ENCODE results near the gene CBFA2T3.
A peak's percentile ranks its signal among the peaks of the same experiment; 100 is the strongest.

The CBFA2T3 gene

GRCh38 chr16:88856122-88856827 lies 120.7 kb downstream of the CBFA2T3 start:
- TF ChIP-seq CTCF (conservative IDR thresholded peaks at IDR 0.05; ENCODE audit: low read length) (no peak), EZH2phosphoT487 (IDR thresholded peaks at IDR 0.05; ENCODE audit: borderline replicate concordance) (no peak)

GRCh38 chr16:88855736-88856121 lies 121.3 kb downstream of the CBFA2T3 start:
- H3K36me3 ChIP-seq (ENCODE audit: insufficient read depth, low read length): no peaks in the 10 kb centered on the region
- H3K79me2 ChIP-seq (ENCODE audit: insufficient read depth, low read length): no peaks in the 10 kb centered on the region
- H4K20me1 ChIP-seq (ENCODE audit: insufficient read depth, low read length, poor library complexity, severe bottlenecking): no peaks in the 10 kb centered on the region
- H3K9ac ChIP-seq (ENCODE audit: low read depth, low read length, poor library complexity, severe bottlenecking): no peak overlapping the region
- no peaks in the 10 kb centered on the region for H3K9me3 ChIP-seq (ENCODE audit: insufficient read depth, low read depth, low read length)
- H3K4me1 ChIP-seq (ENCODE audit: insufficient read depth, low read length, poor library complexity, severe bottlenecking): peaks cover 14% of the 10 kb centered on the region
- TF ChIP-seq CTCF (conservative IDR thresholded peaks at IDR 0.05; ENCODE audit: low read length) (no peak), EZH2phosphoT487 (IDR thresholded peaks at IDR 0.05; ENCODE audit: borderline replicate concordance) (no peak)
- H3K4me3 ChIP-seq (ENCODE audit: low read length, poor library complexity, severe bottlenecking): no peak overlapping the region
- H3K4me2 ChIP-seq (ENCODE audit: low read depth, low read length, poor library complexity, severe bottlenecking): peak overlapping the region; percentile 37
- no peaks in the 10 kb centered on the region for H3K9me2 ChIP-seq (replicated peaks; ENCODE audit: low read depth, low read length)
- H2AFZ ChIP-seq (ENCODE audit: low read length): no peak overlapping the region
- H3F3A ChIP-seq (ENCODE audit: low read depth): no peaks in the 10 kb centered on the region
- H3K27me3 ChIP-seq (ENCODE audit: insufficient read depth, low read length, poor library complexity, severe bottlenecking): no peaks in the 10 kb centered on the region

More at GRCh38 chr16:88856122-88856827, 120.7 kb downstream of the CBFA2T3 start:
- Histone ChIP-seq H4K20me1 (ENCODE audit: insufficient read depth, low read length, poor library complexity, severe bottlenecking) (no peaks in the 10 kb centered on the region), H3K79me2 (ENCODE audit: insufficient read depth, low read length) (no peaks in the 10 kb centered on the region), H3K9me3 (ENCODE audit: insufficient read depth, low read depth, low read length) (no peaks in the 10 kb centered on the region), H3K4me1 (ENCODE audit: insufficient read depth, low read length, poor library complexity, severe bottlenecking) (peaks cover 14% of the 10 kb centered on the region), H3K4me2 (ENCODE audit: low read depth, low read length, poor library complexity, severe bottlenecking) (peak overlapping the region; percentile 37), H3K27me3 (ENCODE audit: insufficient read depth, low read length, poor library complexity, severe bottlenecking) (no peaks in the 10 kb centered on the region), H2AFZ (ENCODE audit: low read length) (no peak overlapping the region), H3K36me3 (ENCODE audit: insufficient read depth, low read length) (no peaks in the 10 kb centered on the region), H3K4me3 (ENCODE audit: low read length, poor library complexity, severe bottlenecking) (peak overlapping the region; percentile 92), H3F3A (ENCODE audit: low read depth) (no peaks in the 10 kb centered on the region), H3K9me2 (replicated peaks; ENCODE audit: low read depth, low read length) (no peaks in the 10 kb centered on the region), H3K9ac (ENCODE audit: low read depth, low read length, poor library complexity, severe bottlenecking) (no peak overlapping the region)

GRCh38 chr16:88855176-88855575 lies 121.8 kb downstream of the CBFA2T3 start:
- Histone ChIP-seq H2AFZ (ENCODE audit: low read length) (no peak overlapping the region), H3K9me3 (ENCODE audit: insufficient read depth, low read depth, low read length) (no peaks in the 10 kb centered on the region), H3K27me3 (ENCODE audit: insufficient read depth, low read length, poor library complexity, severe bottlenecking) (no peaks in the 10 kb centered on the region), H3K79me2 (ENCODE audit: insufficient read depth, low read length) (no peaks in the 10 kb centered on the region), H4K20me1 (ENCODE audit: insufficient read depth, low read length, poor library complexity, severe bottlenecking) (no peaks in the 10 kb centered on the region), H3F3A (ENCODE audit: low read depth) (no peaks in the 10 kb centered on the region), H3K4me2 (ENCODE audit: low read depth, low read length, poor library complexity, severe bottlenecking) (peak overlapping the region; percentile 37), H3K9ac (ENCODE audit: low read depth, low read length, poor library complexity, severe bottlenecking) (no peak overlapping the region), H3K36me3 (ENCODE audit: insufficient read depth, low read length) (no peaks in the 10 kb centered on the region), H3K4me3 (ENCODE audit: low read length, poor library complexity, severe bottlenecking) (no peak overlapping the region), H3K4me1 (ENCODE audit: insufficient read depth, low read length, poor library complexity, severe bottlenecking) (peaks cover 14% of the 10 kb centered on the region), H3K9me2 (replicated peaks; ENCODE audit: low read depth, low read length) (no peaks in the 10 kb centered on the region)
- TF ChIP-seq EZH2phosphoT487 (IDR thresholded peaks at IDR 0.05; ENCODE audit: borderline replicate concordance) (no peak), CTCF (conservative IDR thresholded peaks at IDR 0.05; ENCODE audit: low read length) (no peak)

Data from Loucy (cell line).